Subcutaneous adipose tissue (tissue), 4 donors: Measurements from ENCODE around the gene RAD9A. TPM values are rescaled to one million over a fixed set of nuclear protein-coding genes. Genes with fewer than 3 reads are reported as not detected.

Experiments used
- CTCF ChIP-seq: fragments of 450-650 bp; IDR thresholded peaks from one replicate; pipeline ENCODE4 v1.5.1; 2016; ENCODE audit warnings: low read depth, mild to moderate bottlenecking, control low read depth, antibody characterized with exemption, moderate library complexity
- total RNA-seq, 4 donors: library from RNA; depleted of rRNA; stranded (reverse); fragments of >200 nt; gene quantifications; one replicate each; pipeline ENCODE4 v1.1.0, GENCODE V29; 2016

RAD9A gene
- total RNA-seq, 4 donors from 2014 or later = 5.2 to 11.7 (median 7.8) TPM

DNA sequence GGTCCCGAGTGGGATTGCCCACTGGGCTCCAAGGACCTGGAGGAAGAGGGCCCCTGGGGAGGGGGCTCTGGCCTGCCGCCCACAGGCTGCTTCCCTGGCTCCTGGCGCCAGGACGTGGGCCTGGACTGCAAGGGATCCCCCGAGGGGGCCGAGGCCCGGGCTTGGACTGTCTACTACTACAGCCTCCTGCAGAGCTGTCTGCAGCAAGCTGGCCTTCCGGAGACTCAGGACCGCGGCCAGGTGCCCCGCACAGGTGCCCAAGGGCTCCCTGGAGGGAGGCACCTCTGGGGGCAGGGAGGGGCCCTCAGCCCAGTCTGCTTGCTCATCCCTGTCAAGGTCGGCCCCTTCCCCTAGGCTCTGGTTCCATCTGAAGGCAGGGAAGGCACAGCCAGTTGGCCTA, 25.6 kb downstream of the RAD9A start:
- TF ChIP-seq CTCF = no peak

DNA sequence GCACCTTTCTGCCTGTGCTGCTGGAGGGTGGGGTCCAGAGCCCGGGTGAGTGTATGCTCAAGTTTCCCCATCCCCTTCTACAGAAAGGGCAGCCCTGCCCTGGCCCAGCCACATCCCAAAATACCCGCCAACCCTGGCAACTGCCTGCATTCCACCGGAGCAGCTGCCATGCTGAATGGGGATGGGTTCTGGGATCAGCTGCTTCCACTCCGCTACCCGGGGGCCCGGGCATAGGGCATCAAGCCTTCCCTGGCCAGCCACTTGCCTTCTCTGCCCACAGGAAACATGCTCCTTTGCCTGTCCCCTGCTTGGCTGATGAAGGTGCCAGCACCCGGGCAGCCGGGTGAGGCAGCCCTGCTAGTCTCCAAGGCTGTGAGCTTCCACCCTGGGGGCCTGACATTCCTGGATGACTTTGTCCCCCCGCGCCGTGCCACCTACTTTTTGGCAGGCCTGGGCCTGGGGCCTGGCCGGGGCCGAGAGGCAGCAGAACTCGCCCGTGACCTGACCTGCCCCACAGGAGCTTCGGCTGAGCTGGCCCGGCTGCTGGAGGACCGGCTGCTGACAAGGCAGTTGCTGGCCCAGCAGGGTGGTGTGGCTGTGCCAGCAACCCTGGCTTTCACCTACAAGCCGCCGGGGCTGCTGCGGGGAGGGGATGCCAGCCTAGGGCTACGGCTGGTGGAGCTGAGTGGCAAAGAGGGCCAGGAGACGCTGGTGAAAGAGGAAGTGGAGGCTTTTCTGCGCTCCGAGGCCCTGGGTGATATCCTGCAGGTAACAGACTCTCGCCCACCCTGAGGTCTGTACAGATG, 26.9 kb downstream of the RAD9A start:
- no peak for TF ChIP-seq CTCF

DNA sequence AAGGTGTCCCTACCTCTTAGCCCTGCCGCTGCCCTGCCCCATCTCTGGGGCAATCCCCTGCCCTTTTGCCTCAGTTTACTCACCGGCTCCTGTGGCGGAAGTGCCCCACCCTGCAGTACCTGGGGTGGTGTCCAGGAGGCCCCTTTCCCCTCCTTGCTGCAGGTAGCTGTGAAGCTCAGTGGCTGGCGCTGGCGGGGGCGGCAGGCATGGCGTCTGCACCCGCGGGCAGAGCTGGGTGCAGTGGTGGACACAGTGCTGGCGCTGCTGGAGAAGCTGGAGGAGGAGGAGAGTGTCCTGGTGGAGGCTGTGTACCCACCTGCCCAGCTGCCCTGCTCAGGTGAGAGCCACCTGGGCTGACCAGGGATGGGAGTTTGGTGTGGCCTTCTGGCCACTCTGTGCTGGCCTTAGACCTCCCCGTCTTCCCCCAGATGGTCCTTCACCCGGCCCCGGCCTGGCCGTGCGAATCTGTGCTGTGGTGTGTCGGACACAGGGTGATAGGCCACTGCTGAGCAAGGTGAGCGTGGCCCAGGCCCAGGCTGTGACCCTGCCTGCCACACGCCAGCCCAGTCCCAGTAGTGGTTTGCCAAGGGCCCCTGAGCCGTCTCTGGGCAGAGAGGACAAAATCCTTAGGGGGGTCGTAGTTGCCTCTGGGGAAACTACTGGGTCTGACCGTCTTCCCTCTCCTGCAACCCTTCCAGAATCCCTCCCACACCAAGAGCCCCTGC, 27.7 kb downstream of the RAD9A start:
- no peak for TF ChIP-seq CTCF

DNA sequence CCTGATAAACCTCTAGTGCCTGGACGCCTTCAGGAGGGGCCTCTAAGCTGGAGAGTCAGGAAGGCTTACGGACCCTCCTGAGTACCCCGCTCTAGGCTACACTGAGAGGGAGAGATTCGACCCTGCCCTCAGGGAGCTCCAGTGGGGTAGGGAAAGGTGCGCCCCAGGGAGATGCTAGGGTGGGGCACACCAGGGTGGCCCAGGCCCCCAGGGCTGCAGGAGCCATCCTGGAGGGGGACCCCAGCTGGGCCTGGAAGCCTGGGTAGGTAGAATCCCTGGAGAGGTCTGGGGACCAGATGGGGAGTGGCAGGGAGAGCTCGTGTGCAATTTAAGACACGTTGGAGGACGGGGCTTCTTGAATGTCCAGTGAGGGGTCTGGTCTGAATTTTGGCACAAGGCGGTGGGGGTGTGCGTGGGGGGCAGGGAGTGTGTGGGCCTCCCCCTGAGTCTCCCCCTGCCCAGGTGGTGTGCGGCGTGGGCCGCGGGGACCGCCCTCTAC, 28.4 kb downstream of the RAD9A start:
- TF ChIP-seq CTCF = no peak

- TF ChIP-seq CTCF = no peak
These were observed 29.1 kb downstream of the RAD9A start for GRCh38 chr11:67420646-67421429.

GRCh38 chr11:67421430-67422031, 29.7 kb downstream of the RAD9A start:
- TF ChIP-seq CTCF = no peak
